Measurements from ENCODE around the gene LRRC7.

- TF ChIP-seq CTCF (IDR thresholded peaks at IDR 0.05) (no peak), POLR2A (IDR thresholded peaks at IDR 0.05) (no peak)
Measured at GRCh38 chr1:69595486-69595885, 27.8 kb downstream of the LRRC7 start.

All from ovary (tissue), 3 donors.